WTC11 (cell line): ENCODE results near the gene GHR.

Experiments used
- PRRX2 ChIP-seq: fragments of 250-450 bp; sonication (Bioruptor Pico); IDR thresholded peaks from 2 replicates; pipeline ENCODE4 v1.8.0; 2021; ENCODE audit warnings: mild to moderate bottlenecking
- TF ChIP-seq, protein P1 (sequence below): fragments of 250-450 bp; sonication (Bioruptor Pico); IDR thresholded peaks from 2 replicates; pipeline ENCODE4 v1.9.0; 2021; ENCODE audit warnings: mild to moderate bottlenecking
- TF ChIP-seq, protein P2 (sequence below): fragments of 250-450 bp; sonication (Bioruptor Pico); IDR thresholded peaks from 2 replicates; pipeline ENCODE4 v1.9.0; 2021; ENCODE audit warnings: mild to moderate bottlenecking
- TF ChIP-seq, protein P3 (sequence below): fragments of 200-600 bp; IDR thresholded peaks from 2 replicates; pipeline ENCODE4 v1.8.0; 2022; ENCODE audit warnings: antibody characterized with exemption
- TF ChIP-seq, protein P4 (sequence below): sonication (generic); formaldehyde crosslinking; IDR thresholded peaks from 2 replicates; pipeline ENCODE4 v1.8.1; 2023; ENCODE audit warnings: mild to moderate bottlenecking, missing genetic modification reagents, moderate library complexity

DNA sequence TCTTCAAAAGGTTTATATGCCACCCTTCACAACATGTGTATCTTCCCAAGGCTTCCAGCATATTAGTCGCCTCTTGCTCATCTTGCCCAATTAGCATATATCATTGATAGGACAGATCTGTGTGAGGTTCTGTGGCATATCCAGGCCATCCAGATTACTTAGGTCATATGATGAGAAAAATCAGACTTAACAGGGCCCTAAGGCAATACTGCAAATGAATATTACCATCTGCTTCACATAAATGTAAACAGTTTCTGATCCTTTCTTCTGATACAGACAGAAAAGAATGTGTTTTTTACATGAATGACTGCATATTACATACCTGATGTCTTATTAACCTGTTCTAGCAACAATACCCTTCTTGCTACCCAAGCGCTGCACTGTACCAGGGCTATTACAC, 41.3 kb upstream of the GHR start:
- TF ChIP-seq, protein P1, sequence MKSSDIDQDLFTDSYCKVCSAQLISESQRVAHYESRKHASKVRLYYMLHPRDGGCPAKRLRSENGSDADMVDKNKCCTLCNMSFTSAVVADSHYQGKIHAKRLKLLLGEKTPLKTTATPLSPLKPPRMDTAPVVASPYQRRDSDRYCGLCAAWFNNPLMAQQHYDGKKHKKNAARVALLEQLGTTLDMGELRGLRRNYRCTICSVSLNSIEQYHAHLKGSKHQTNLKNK (CRISPR knock-in tag) = no peak
- TF ChIP-seq, protein P2, sequence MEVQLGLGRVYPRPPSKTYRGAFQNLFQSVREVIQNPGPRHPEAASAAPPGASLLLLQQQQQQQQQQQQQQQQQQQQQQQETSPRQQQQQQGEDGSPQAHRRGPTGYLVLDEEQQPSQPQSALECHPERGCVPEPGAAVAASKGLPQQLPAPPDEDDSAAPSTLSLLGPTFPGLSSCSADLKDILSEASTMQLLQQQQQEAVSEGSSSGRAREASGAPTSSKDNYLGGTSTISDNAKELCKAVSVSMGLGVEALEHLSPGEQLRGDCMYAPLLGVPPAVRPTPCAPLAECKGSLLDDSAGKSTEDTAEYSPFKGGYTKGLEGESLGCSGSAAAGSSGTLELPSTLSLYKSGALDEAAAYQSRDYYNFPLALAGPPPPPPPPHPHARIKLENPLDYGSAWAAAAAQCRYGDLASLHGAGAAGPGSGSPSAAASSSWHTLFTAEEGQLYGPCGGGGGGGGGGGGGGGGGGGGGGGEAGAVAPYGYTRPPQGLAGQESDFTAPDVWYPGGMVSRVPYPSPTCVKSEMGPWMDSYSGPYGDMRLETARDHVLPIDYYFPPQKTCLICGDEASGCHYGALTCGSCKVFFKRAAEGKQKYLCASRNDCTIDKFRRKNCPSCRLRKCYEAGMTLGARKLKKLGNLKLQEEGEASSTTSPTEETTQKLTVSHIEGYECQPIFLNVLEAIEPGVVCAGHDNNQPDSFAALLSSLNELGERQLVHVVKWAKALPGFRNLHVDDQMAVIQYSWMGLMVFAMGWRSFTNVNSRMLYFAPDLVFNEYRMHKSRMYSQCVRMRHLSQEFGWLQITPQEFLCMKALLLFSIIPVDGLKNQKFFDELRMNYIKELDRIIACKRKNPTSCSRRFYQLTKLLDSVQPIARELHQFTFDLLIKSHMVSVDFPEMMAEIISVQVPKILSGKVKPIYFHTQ (CRISPR knock-in tag) = no peak
- TF ChIP-seq, protein P3, sequence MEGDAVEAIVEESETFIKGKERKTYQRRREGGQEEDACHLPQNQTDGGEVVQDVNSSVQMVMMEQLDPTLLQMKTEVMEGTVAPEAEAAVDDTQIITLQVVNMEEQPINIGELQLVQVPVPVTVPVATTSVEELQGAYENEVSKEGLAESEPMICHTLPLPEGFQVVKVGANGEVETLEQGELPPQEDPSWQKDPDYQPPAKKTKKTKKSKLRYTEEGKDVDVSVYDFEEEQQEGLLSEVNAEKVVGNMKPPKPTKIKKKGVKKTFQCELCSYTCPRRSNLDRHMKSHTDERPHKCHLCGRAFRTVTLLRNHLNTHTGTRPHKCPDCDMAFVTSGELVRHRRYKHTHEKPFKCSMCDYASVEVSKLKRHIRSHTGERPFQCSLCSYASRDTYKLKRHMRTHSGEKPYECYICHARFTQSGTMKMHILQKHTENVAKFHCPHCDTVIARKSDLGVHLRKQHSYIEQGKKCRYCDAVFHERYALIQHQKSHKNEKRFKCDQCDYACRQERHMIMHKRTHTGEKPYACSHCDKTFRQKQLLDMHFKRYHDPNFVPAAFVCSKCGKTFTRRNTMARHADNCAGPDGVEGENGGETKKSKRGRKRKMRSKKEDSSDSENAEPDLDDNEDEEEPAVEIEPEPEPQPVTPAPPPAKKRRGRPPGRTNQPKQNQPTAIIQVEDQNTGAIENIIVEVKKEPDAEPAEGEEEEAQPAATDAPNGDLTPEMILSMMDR = no peak
- no peak for TF ChIP-seq PRRX2 (CRISPR knock-in tag)
- TF ChIP-seq, protein P4, sequence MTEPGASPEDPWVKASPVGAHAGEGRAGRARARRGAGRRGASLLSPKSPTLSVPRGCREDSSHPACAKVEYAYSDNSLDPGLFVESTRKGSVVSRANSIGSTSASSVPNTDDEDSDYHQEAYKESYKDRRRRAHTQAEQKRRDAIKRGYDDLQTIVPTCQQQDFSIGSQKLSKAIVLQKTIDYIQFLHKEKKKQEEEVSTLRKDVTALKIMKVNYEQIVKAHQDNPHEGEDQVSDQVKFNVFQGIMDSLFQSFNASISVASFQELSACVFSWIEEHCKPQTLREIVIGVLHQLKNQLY (CRISPR knock-in tag) = no peak
